HCT116 (cell line): Measurements from ENCODE around the gene SMC1B.

Source experiments
- CEBPB ChIP-seq: IDR thresholded peaks from 2 replicates; pipeline ENCODE4 v1.6.1; 2012; ENCODE audit warnings: low read depth
- EZH2 ChIP-seq: fragments of 200-600 bp; sonication (generic); IDR thresholded peaks from 2 replicates; pipeline ENCODE4 v1.6.1; 2017; ENCODE audit warnings: antibody characterized with exemption, mixed run types
- EZH2phosphoT487 ChIP-seq: fragments of 200-600 bp; IDR thresholded peaks from 2 replicates; pipeline ENCODE4 v1.6.1; 2018; ENCODE audit warnings: antibody characterized with exemption, borderline replicate concordance
- POLR2A ChIP-seq: IDR thresholded peaks from 2 replicates; pipeline ENCODE4 v1.7.0; 2011; ENCODE audit warnings: borderline replicate concordance; ENCODE audit not compliant: insufficient read depth, insufficient read length; ENCODE audit errors: extremely low read depth
- POLR2AphosphoS5 ChIP-seq: IDR thresholded peaks from 2 replicates; pipeline ENCODE4 v1.6.1; 2011; ENCODE audit warnings: mild to moderate bottlenecking, low read depth, low read length, moderate library complexity
- REST ChIP-seq: IDR thresholded peaks from 2 replicates; pipeline ENCODE4 v1.6.1; 2012; ENCODE audit warnings: low read depth
- SP1 ChIP-seq: IDR thresholded peaks from 2 replicates; pipeline ENCODE4 v1.6.1; 2012; ENCODE audit warnings: low read depth
- SRF ChIP-seq: IDR thresholded peaks from 2 replicates; pipeline ENCODE4 v1.6.1; 2012; ENCODE audit warnings: low read depth
- TCF7L2 ChIP-seq: IDR thresholded peaks from 2 replicates; pipeline ENCODE4 v1.7.0; 2011; ENCODE audit warnings: borderline replicate concordance, inconsistent platforms; ENCODE audit not compliant: insufficient read depth, insufficient read length; ENCODE audit errors: extremely low read depth
- YY1 ChIP-seq: IDR thresholded peaks from 2 replicates; pipeline ENCODE4 v1.6.1; 2011; ENCODE audit warnings: low read length, low read depth, moderate library complexity, mild to moderate bottlenecking; ENCODE audit not compliant: insufficient replicate concordance; ENCODE audit errors: extremely low read depth
- ZNF274 ChIP-seq: fragments of 200-500 bp; sonication (Bioruptor generic); IDR thresholded peaks from 2 replicates; pipeline ENCODE4 v1.6.1; 2014; ENCODE audit warnings: mild to moderate bottlenecking, low read depth, low read length, inconsistent platforms
- TF ChIP-seq, protein P1 (sequence below), 3 experiments: fragments of 200-600 bp in 1 of 3; sonication (generic) in 1 of 3; IDR thresholded peaks in 2 of 3; conservative IDR thresholded peaks in 1 of 3; 2 replicates each; pipeline ENCODE4 v1.5.1; 2012 to 2017; ENCODE audit warnings: low read depth in 2 of 3, low read length in 2 of 3, antibody characterized with exemption in 1 of 3, borderline replicate concordance in 1 of 3, control low read depth in 1 of 3, mild to moderate bottlenecking in 1 of 3, mixed read lengths in 1 of 3, mixed run types in 1 of 3, moderate library complexity in 1 of 3; ENCODE audit not compliant: insufficient read depth in 1 of 3
- TF ChIP-seq, protein P2 (sequence below): IDR thresholded peaks from 2 replicates; pipeline ENCODE4 v1.6.1; 2012

- TF ChIP-seq POLR2A, result no peak
- TF ChIP-seq, protein P1, sequence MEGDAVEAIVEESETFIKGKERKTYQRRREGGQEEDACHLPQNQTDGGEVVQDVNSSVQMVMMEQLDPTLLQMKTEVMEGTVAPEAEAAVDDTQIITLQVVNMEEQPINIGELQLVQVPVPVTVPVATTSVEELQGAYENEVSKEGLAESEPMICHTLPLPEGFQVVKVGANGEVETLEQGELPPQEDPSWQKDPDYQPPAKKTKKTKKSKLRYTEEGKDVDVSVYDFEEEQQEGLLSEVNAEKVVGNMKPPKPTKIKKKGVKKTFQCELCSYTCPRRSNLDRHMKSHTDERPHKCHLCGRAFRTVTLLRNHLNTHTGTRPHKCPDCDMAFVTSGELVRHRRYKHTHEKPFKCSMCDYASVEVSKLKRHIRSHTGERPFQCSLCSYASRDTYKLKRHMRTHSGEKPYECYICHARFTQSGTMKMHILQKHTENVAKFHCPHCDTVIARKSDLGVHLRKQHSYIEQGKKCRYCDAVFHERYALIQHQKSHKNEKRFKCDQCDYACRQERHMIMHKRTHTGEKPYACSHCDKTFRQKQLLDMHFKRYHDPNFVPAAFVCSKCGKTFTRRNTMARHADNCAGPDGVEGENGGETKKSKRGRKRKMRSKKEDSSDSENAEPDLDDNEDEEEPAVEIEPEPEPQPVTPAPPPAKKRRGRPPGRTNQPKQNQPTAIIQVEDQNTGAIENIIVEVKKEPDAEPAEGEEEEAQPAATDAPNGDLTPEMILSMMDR (IDR thresholded peaks at IDR 0.05 in 2 of 3, conservative IDR thresholded peaks at IDR 0.05 in 1 of 3; ENCODE audit: borderline replicate concordance in 1 of 3, insufficient read depth in 1 of 3, low read depth in 2 of 3, low read length in 2 of 3), result no peak
- TF ChIP-seq POLR2AphosphoS5, result no peak
- no peak for TF ChIP-seq REST
- no peak for TF ChIP-seq SRF
- TF ChIP-seq YY1, result no peak
- TF ChIP-seq EZH2phosphoT487, result no peak
- TF ChIP-seq, protein P2, sequence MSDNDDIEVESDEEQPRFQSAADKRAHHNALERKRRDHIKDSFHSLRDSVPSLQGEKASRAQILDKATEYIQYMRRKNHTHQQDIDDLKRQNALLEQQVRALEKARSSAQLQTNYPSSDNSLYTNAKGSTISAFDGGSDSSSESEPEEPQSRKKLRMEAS, result no peak
- TF ChIP-seq EZH2, result no peak
- no peak for TF ChIP-seq TCF7L2
- no peak for TF ChIP-seq ZNF274
- TF ChIP-seq CEBPB, result no peak
- TF ChIP-seq SP1, result no peak
Observed at GRCh38 chr22:45444168-45444567, 30.8 kb upstream of the SMC1B start.
